Measurements from ENCODE around the gene CIRBP.

The CIRBP gene

GRCh38 chr19:1230783-1231489 is 38.2 kb upstream of the CIRBP start:
- DNase-seq (ENCODE audit: low read depth): no peak

GRCh38 chr19:1231729-1232637 is 37.1 kb upstream of the CIRBP start:
- DNase-seq (ENCODE audit: low read depth): no peak

GRCh38 chr19:1232652-1233072 is 36.5 kb upstream of the CIRBP start:
- DNase-seq (ENCODE audit: low read depth): no peak

GRCh38 chr19:1233115-1233667 is 35.9 kb upstream of the CIRBP start:
- DNase-seq (ENCODE audit: low read depth): no peak

- no peak for DNase-seq (ENCODE audit: low read depth)
Measured at GRCh38 chr19:1234051-1234954, 34.8 kb upstream of the CIRBP start.

GRCh38 chr19:1234955-1235380 is 34.2 kb upstream of the CIRBP start:
- no peak for DNase-seq (ENCODE audit: low read depth)

- DNase-seq (ENCODE audit: low read depth): no peak
Measured at GRCh38 chr19:1235625-1236538, 33.2 kb upstream of the CIRBP start.

- DNase-seq (ENCODE audit: low read depth): no peak
Measured at GRCh38 chr19:1236576-1236975, 32.6 kb upstream of the CIRBP start.

GRCh38 chr19:1237027-1237659 is 32.0 kb upstream of the CIRBP start:
- DNase-seq (ENCODE audit: low read depth): no peak

GRCh38 chr19:1237754-1238368 is 31.3 kb upstream of the CIRBP start, which contains the start of gene CBARP:
CBARP (minus strand) TSS chr19:1238005; CDS start chr19:1236100, 1,905 bp downstream.
- no peak for DNase-seq (ENCODE audit: low read depth)

GRCh38 chr19:1238369-1239303 is 30.5 kb upstream of the CIRBP start:
- no peak for DNase-seq (ENCODE audit: low read depth)

- no peak for DNase-seq (ENCODE audit: low read depth)
Measured at GRCh38 chr19:1239420-1239795, 29.7 kb upstream of the CIRBP start.

- DNase-seq (ENCODE audit: low read depth): peak; percentile 96
Measured at GRCh38 chr19:1239796-1240737, 29.1 kb upstream of the CIRBP start.

GRCh38 chr19:1240925-1241324 is 28.2 kb upstream of the CIRBP start:
- no peak for DNase-seq (ENCODE audit: low read depth)

GRCh38 chr19:1241417-1242095 is 27.6 kb upstream of the CIRBP start, which contains the start of gene ATP5F1D:
ATP5F1D (plus strand) TSS chr19:1241751; CDS start chr19:1241851, 100 bp downstream.
- peak; percentile 93 for DNase-seq (ENCODE audit: low read depth)

Measured in activated T-cell treated with anti-CD3 and anti-CD28 coated beads for 48 hours (primary cell).